COLO829 (cell line): ENCODE data around the gene LRRC74A.
"Not testable (repeated sequence)": the region's sequence is repeated elsewhere in the genome, so short reads cannot be mapped to it uniquely, and the experiment has no call there.

Experiments used
- DNase-seq: peaks from one replicate; pipeline ENCODE4 v3.0.0; 2012; ENCODE audit warnings: low spot score

LRRC74A gene

GRCh38 chr14:76891391-76891790 is 65.2 kb downstream of the LRRC74A start:
- DNase-seq = no peak

GRCh38 chr14:76894308-76894707 is 68.1 kb downstream of the LRRC74A start:
- DNase-seq = no peak

- DNase-seq = not testable (repeated sequence)
Measured at GRCh38 chr14:76898006-76898405, 71.8 kb downstream of the LRRC74A start.

DNA sequence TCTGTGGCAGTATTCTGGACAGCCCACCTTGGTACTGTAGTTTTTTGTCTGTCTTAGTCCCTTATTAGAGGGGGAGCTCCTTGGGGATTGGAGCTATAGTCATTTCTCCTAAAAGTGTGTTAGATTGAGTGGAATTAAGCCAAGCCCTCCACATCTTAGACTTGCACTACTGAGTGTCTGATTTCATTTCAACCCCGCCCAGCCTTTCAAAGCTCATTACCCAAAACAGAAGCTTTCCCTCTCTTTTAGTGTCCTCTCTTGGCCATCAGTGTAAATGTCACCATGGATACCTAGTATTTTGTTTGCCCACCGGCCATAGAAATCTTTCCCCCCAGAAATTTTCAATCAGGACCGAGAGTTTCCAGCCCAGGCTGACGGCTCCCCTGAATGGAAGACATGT is 74.5 kb downstream of the LRRC74A start:
- no peak for DNase-seq

DNA sequence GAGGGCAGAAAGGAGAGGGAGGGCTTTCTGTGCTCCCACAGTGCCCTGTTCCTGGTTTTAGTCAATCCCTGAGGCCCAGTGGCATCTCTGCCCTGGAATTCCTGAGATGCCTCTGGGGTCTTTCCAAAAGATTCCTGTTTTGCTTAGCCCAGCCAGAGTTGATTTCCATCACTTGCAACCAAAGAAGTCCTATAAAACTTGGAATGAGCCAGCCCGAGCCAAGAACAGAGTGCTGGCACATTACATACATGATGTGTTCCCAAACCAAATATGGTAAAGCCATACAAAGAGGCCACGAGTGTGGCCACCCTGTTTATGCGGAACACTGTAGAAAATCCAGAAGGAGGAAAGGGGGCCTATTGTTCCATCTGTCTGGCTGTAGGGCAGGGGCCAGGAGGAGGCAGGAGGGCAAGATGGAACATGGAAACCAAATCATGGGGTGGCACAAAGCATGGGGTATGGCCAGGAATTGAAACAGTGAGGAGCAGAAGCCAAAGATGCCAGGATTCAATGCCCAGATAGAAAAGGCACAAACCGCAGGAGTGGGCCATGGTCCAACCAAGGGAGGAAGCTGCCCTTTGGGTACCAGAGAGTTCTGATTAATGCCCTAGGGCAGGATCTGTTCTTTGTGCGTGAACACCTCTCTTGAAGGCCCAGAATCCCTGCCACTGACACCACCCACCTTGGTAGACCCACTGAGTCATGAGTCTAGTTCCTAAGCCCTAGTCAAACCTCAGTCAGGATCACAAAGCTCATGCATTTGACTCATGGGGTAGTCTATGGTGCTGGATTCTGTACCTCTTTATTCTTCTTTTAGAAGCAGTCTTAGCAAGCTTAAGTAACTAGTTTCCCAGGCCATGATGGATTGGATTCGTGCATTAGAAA is 75.2 kb downstream of the LRRC74A start:
- DNase-seq = no peak

DNA sequence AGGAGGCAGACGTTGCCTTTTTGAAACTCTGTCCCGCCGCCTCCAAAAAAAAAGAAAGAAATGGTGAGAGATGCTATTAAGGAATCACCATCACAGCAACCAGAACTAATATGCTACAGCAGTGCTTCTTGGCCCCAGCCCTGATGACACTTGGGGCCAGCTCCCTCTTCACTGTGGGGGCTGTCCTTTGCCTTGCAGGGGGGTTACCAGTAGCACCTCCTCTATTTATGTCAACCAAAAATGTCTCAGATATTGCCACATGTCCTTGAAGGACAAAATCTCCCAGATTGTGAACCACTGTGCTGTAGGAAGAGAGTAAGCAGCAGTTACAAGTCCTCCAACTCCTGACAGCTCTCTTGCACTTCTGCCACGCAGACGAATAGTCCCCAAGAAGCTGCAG is 76.4 kb downstream of the LRRC74A start:
- no peak for DNase-seq

DNA sequence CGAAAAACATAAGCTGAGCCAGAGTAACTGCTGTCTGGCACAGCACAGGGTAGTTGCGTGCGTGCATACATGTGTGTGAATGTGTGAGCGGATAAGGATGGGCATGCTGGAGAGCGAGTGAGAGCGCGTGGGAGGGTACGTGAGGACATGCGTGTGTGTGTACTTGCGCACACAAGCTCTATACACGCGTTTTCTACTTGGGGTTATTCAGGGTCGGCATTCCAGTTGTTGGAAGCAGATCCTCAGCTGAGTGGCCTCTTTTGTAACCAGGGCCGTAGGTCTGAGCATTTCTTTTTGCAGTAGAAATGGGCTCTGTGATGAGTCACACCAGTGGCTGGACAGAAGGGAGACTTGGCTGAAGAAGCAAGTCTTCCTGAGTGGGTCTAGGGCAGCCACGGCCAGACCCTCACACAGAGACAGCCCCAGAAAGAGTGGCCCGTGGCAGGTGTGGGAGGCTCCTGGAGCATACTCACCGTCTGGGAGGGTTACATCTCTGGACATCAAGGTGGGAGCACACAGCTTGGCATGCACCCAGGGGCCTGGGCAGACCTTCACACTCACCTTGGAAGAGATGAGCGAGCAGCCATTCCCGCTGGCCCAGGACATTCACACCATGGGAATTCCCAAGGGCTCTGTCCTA is 78.0 kb downstream of the LRRC74A start:
- DNase-seq = peak; percentile 77

GRCh38 chr14:76904740-76905569 is 78.7 kb downstream of the LRRC74A start:
- DNase-seq = peak; percentile 97

GRCh38 chr14:76908834-76909233 is 82.6 kb downstream of the LRRC74A start:
- no peak for DNase-seq

DNA sequence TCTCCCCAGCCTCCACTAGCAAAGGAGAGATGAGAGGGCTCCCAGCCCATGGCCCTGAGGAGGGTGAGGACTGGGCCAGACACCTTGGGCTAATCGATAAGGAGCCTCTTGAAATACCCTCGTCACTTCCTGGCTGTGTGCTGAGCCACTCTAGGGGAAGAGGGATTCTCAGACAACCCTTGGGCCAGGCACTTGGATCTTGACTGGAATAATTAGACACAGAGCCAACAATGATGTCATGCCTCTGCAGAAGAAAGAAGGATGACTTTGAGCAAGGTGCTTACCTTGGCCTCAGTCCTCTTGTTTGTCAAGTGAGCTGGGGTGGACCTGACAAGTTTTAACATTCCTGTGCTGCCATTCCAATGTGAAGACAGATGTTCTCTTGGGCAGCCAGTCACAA is 83.1 kb downstream of the LRRC74A start:
- DNase-seq = no peak

- DNase-seq = no peak
Measured at GRCh38 chr14:76910371-76910890, 84.2 kb downstream of the LRRC74A start.

DNA sequence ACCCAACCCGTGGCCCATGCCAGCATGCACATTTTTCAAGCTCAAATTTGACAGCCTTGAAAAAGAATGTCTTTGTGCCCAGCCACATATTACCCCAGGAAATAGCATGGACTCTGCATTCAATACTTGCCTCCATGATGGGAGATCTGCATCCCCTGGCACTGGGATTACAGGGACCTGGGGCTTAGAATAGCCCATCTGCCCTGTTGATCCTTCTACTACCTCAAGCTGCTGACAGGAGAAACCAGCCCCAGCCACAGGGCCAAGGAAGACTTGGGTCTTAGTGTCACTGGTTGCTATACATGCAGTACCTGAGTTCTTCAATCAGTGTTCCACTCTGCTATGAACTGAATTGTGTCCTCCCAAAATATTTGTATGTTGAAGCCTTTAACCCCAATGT is 85.3 kb downstream of the LRRC74A start:
- DNase-seq = no peak

DNA sequence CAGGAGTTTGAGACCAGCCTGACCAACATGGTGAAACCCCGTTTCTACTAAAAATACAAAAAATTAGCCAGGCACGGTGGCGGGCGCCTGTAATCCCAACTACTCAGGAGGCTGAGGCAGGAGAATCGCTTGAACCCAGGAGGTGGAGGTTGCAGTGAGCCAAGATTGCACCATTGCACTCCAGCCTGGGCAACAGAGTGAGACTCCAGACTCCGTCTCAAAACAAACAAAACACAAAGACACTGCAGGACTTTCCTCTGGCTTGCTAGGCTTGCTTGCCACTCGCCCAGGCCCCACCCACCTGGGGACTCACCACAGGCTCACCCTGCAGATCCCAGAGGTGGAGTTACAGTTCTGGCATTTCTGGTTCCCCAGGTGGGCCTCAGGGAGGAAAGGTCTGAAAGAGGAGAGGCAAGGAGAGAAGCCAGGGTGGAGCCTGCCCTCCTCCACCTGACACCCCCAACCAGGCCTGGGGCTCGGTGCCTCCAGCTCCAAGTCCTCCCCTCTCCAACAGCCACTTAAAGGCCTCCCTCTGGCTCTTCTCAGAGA is 88.4 kb downstream of the LRRC74A start:
- DNase-seq = not testable (repeated sequence)

DNA sequence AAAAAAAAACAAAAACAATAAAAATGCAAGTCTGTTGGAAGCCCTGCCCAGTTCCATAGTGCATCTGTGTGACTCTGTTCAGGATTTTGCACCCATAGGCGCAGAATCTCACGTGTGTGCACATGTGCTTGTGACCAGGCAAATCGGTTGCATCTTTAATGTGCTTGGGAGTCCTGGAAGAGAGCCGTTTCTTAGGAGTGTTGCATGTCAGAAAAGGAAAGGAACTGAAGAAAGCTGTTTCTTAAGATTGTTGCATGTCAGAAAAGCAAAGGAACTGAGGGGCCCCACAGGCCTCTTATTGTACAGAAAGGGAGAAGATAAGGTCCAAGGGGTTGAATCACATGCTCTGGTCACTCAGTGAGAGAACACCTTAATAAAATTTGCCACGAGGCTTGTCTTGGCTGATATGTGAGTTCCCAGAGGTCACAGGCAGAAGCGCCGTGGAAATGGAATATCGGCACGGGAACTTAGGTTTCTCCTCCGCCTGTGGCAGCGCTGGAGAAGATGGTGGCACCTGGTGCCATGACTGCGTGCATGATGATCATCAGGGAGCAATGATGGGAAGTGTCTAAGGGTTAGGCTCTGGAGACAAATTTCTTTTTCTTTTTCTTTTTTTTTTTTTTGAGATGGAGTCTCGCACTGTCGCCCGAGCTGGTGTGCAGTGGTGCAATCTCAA is 90.0 kb downstream of the LRRC74A start:
- DNase-seq = no peak

- peak; percentile 77 for DNase-seq
Measured at GRCh38 chr14:76917158-76917596, 91.0 kb downstream of the LRRC74A start.

DNA sequence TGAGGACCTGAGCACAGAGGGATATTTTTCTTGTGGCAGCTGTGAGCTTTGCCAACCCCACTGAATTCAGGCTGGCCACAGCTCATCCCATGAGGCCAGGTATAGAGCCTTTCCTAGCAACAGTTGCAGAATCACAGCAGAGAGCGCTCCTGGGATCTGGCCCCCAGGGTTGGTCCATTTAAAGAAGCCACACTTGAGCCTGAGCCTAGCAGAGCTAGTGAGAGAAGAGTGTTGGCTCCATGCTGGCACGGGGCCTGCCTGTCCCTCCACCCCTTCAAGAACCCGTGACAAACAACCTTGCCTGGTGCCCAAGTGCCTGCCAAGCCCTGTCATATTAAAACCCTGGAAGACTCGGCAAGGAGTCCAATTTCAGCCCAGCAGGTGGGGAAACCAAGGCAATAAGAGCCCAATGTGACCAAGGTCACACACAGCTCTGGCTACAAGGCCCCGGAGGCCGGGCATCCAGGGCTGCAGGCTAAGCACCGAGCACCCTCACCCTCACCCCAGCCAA is 91.6 kb downstream of the LRRC74A start:
- DNase-seq = no peak

GRCh38 chr14:76918256-76918781 is 92.1 kb downstream of the LRRC74A start:
- no peak for DNase-seq

DNA sequence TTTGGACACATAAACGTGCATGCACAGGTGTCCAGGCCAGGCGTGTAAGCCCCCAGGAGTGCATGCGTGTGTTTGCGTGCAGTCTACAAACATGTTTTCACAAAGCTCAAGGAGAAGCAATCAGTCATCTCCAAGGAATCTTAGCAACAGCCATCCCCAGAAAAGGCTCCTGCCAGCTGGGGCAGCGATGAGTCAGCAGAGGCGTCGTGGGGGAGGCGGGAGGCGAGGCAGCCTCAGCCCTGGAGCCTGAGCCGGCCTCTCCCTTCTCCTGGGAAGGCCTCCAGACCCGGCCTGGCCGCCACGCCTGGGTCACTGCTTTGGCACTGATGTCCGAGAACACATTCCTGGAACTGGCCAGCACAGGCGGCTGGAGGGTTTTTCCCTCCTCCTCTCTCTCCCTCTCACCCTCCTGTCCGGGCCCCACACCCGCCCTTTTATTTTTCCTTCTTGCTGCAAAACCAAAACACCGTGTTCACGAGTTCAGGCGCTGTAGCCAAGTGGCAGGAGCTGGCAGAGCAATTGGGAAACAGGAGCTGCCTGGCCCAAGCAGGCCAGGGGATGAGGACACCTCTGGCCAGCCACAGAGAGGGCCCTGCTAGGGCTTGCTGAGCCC is 92.7 kb downstream of the LRRC74A start:
- DNase-seq = peak; percentile 86
